K562 (cell line): ENCODE results near the gene UPK3A. TPM values are rescaled to one million over a fixed set of nuclear protein-coding genes. Genes with fewer than 3 reads are reported as not detected.

Source experiments
- ATAC-seq: fragments of 200-7000 bp; cut with Tn5 transposase; 3 replicates; pipeline ENCODE4 v1.9.1; 2020; ENCODE audit warnings: moderate library complexity
- BruUV-seq: library from RNA; stranded (reverse); fragments of 400-500 nt; replicated peaks from 2 replicates; lab custom pipeline; 2021; lab: Mats Ljungman, UMichigan
- CTCF ChIA-PET: fragments of 300-600 bp; formaldehyde crosslinking; extraction: SDS; loops from one replicate; lab custom pipeline; 2021; ENCODE audit warnings: low intra/inter-chr PET ratio; lab: Yijun Ruan, JAX
- POLR2A ChIA-PET: fragments of 300-600, 350-650 bp; sonication (Branson Sonifier 250); formaldehyde crosslinking; extraction: SDS; loops from one replicate; lab custom pipeline; 2021; ENCODE audit warnings: antibody characterized with exemption, inconsistent platforms; lab: Yijun Ruan, JAX
- DNase-seq, 4 experiments: peaks; one replicate each; pipeline versions ENCODE4 v3.0.0 to v3.0.0-alpha.2; 2011 to 2018; ENCODE audit warnings: low spot score in 3 of 4, mixed read lengths in 3 of 4; ENCODE audit errors: extremely low read depth in 1 of 4
- FAIRE-seq: peaks from 2 replicates; lab custom pipeline; 2011; peaks lifted over from hg19 to GRCh38; lab: Jason Lieb, UNC
- H2AFZ ChIP-seq: 2 replicates; pipeline ENCODE4 v1.6.0; 2011; ENCODE audit warnings: low read depth, low read length, control low read depth, inconsistent platforms
- H3K27ac ChIP-seq: fragments of 200-600 bp; 3 replicates; pipeline ENCODE4 v1.8.0; 2011; ENCODE audit warnings: low read depth, mild to moderate bottlenecking, control low read depth, inconsistent platforms, low read length, moderate library complexity, mixed read lengths; ENCODE audit errors: extremely low read depth
- H3K27me3 ChIP-seq, 2 experiments: fragments of 300-600 bp in 1 of 2; 2 replicates in 1 of 2; 3 replicates in 1 of 2; pipeline versions ENCODE4 v1.6.0 to v1.8.0; 2011; ENCODE audit warnings: inconsistent platforms in 2 of 2, low read length in 2 of 2, mild to moderate bottlenecking in 1 of 2, mixed read lengths in 1 of 2, moderate library complexity in 1 of 2; ENCODE audit not compliant: control insufficient read depth in 2 of 2, insufficient read depth in 2 of 2
- H3K36me3 ChIP-seq: fragments of 300-600 bp; 3 replicates; pipeline ENCODE4 v1.8.0; 2011; ENCODE audit warnings: mild to moderate bottlenecking, low read length, inconsistent platforms; ENCODE audit not compliant: control insufficient read depth, insufficient read depth
- H3K4me1 ChIP-seq, 2 experiments: fragments of 200-600 bp in 1 of 2; replicated peaks in 1 of 2; 2 replicates in 1 of 2; 3 replicates in 1 of 2; pipeline versions ENCODE4 v1.5.1 to v1.8.0; 2011; ENCODE audit warnings: inconsistent platforms in 2 of 2, low read length in 2 of 2, mild to moderate bottlenecking in 1 of 2, mixed read lengths in 1 of 2, moderate library complexity in 1 of 2; ENCODE audit not compliant: control insufficient read depth in 2 of 2, insufficient read depth in 2 of 2
- H3K4me2 ChIP-seq: 2 replicates; pipeline ENCODE4 v1.6.1; 2011; ENCODE audit warnings: low read length, control low read depth, inconsistent platforms, mixed read lengths; ENCODE audit not compliant: insufficient read depth
- H3K4me3 ChIP-seq: fragments of 200-600 bp; sonication (generic), shearing (Covaris generic); 2 replicates; pipeline ENCODE4 v1.5.1; 2016; ENCODE audit warnings: control low read depth, inconsistent platforms
- H3K79me2 ChIP-seq: fragments of 200-600 bp; 3 replicates; pipeline ENCODE4 v1.8.0; 2011; ENCODE audit warnings: low read length, inconsistent platforms; ENCODE audit not compliant: control insufficient read depth, insufficient read depth
- H3K9ac ChIP-seq, 2 experiments: 2 replicates each; pipeline versions ENCODE4 v1.6.0 to v1.6.1; 2011; ENCODE audit warnings: low read depth in 2 of 2, low read length in 2 of 2, control low read depth in 1 of 2, inconsistent platforms in 1 of 2, mild to moderate bottlenecking in 1 of 2, mixed read lengths in 1 of 2; ENCODE audit not compliant: insufficient read depth in 1 of 2
- H3K9me1 ChIP-seq: one replicate; pipeline ENCODE4 v1.6.0; 2011; ENCODE audit warnings: inconsistent platforms, mild to moderate bottlenecking, low read length, moderate library complexity; ENCODE audit not compliant: control insufficient read depth, insufficient read depth
- H3K9me3 ChIP-seq: replicated peaks from 2 replicates; pipeline ENCODE4 v1.5.1; 2011; ENCODE audit warnings: low read depth, low read length, inconsistent platforms; ENCODE audit not compliant: control insufficient read depth, insufficient read depth
- H4K20me1 ChIP-seq: replicated peaks from 2 replicates; pipeline ENCODE4 v1.6.1; 2011; ENCODE audit warnings: low read length, inconsistent platforms, mixed read lengths; ENCODE audit not compliant: control insufficient read depth, insufficient read depth
- DDX20 ChIP-seq: fragments of 450-650 bp; IDR thresholded peaks from 2 replicates; pipeline ENCODE4 v1.6.1; 2016; ENCODE audit warnings: missing genetic modification characterization, low read depth, mild to moderate bottlenecking, missing compliant biosample characterization, moderate library complexity
- E2F3 ChIP-seq: fragments of 250-450 bp; sonication (Bioruptor Pico); IDR thresholded peaks from 2 replicates; pipeline ENCODE4 v1.4.0; 2020; ENCODE audit warnings: mild to moderate bottlenecking
- HMG20B ChIP-seq: fragments of 250-450 bp; sonication (Bioruptor Pico); IDR thresholded peaks from 2 replicates; pipeline ENCODE4 v1.5.0; 2021; ENCODE audit warnings: mild to moderate bottlenecking
- NFATC3 ChIP-seq: fragments of 450-650 bp; IDR thresholded peaks from 2 replicates; pipeline ENCODE4 v1.6.1; 2017; ENCODE audit warnings: mild to moderate bottlenecking
- TAF15 ChIP-seq: fragments of 200-400 bp; formaldehyde crosslinking; IDR thresholded peaks from 2 replicates; pipeline ENCODE4 v1.6.1; 2017; ENCODE audit warnings: mild to moderate bottlenecking, low read depth, low read length, moderate library complexity
- TBL1XR1 ChIP-seq, 2 experiments: IDR thresholded peaks; 2 replicates each; pipeline ENCODE4 v1.6.1; 2012; ENCODE audit warnings: improper control_type of control experiment in 2 of 2, low read length in 2 of 2, mild to moderate bottlenecking in 1 of 2
- XRCC5 ChIP-seq: fragments of 200-400 bp; formaldehyde crosslinking; IDR thresholded peaks from 2 replicates; pipeline ENCODE4 v1.6.1; 2017; ENCODE audit warnings: low read depth, mild to moderate bottlenecking, low read length
- ZNF175 ChIP-seq: fragments of 200-800 bp; sonication (Bioruptor generic); IDR thresholded peaks from 2 replicates; pipeline ENCODE4 v1.6.1; 2016; ENCODE audit warnings: low read depth, mild to moderate bottlenecking, missing genetic modification characterization, missing compliant biosample characterization
- ZNF589 ChIP-seq: fragments of 200-800 bp; sonication (Bioruptor generic); IDR thresholded peaks from 2 replicates; pipeline ENCODE4 v1.6.1; 2016; ENCODE audit warnings: low read depth, missing genetic modification characterization, missing compliant biosample characterization
- WGBS: fragments of 100-300 bp; shearing (Covaris generic); methylation state at CpG from one replicate; pipeline ENCODE4 v1.1.6; 2016; ENCODE audit warnings: low coverage, mixed read lengths; ENCODE audit not compliant: insufficient coverage; ENCODE audit errors: missing lambda C conversion rate; 5-methylcytosine and 5-hydroxymethylcytosine counted together
- in situ Hi-C: fragments of 300-500 bp; cut with MboI; formaldehyde crosslinking; loops from 4 replicates; pipeline ENCODE4 v1.15.0; 2018; ENCODE audit warnings: inconsistent platforms, mixed read lengths
- intact Hi-C: fragments of 100-400 bp; cut with micrococcal nuclease; formaldehyde crosslinking; loops from 2 replicates; pipeline ENCODE4 v1.14.2; 2022
- polyA plus RNA-seq, 8 experiments: library from polyadenylated mRNA; depleted of rRNA in 4 of 8; stranded (reverse) in 5 of 8; unstranded in 3 of 8; fragments of >200 nt; fragmentation: Nextera tagmentation in 2 of 8; fragmentation: Illumina TruSeq in 1 of 8; extraction: Ambion mirVana in 2 of 8; extraction: Trizol in 1 of 8; gene quantifications; 2 replicates each; pipeline versions ENCODE4 v1.2.1 to v1.2.3, GENCODE V29; 2011 to 2014; ENCODE audit warnings: inconsistent platforms in 1 of 8, missing spikeins in 1 of 8
- total RNA-seq, 7 experiments: library from RNA; depleted of rRNA in 6 of 7; stranded (reverse); fragments of >200 nt in 6 of 7; fragmentation: Illumina TruSeq in 2 of 7; extraction: Trizol in 2 of 7; gene quantifications; 2 replicates each; pipeline versions ENCODE4 v1.2.1 to v1.2.3, GENCODE V29; 2011 to 2021; ENCODE audit warnings: low replicate concordance in 1 of 7
- TF ChIP-seq, protein P1 (sequence below), 2 experiments: fragments of 450-650 bp; IDR thresholded peaks; 2 replicates each; pipeline ENCODE4 v1.6.1; 2018; ENCODE audit warnings: mild to moderate bottlenecking in 2 of 2, low read depth in 1 of 2; ENCODE audit not compliant: partially characterized antibody in 2 of 2
- TF ChIP-seq, protein P2 (sequence below), 2 experiments: IDR thresholded peaks in 1 of 2; conservative IDR thresholded peaks in 1 of 2; 2 replicates each; pipeline ENCODE4 v1.6.1; 2016; ENCODE audit warnings: low read depth in 2 of 2, mild to moderate bottlenecking in 1 of 2, missing compliant biosample characterization in 1 of 2, missing genetic modification characterization in 1 of 2, moderate library complexity in 1 of 2

Gene UPK3A
- total and polyA plus RNA-seq, 9 of the 15 experiments (the other 6 are each of a cell fraction or from before 2014, with no cell fraction given): not detected

DNA sequence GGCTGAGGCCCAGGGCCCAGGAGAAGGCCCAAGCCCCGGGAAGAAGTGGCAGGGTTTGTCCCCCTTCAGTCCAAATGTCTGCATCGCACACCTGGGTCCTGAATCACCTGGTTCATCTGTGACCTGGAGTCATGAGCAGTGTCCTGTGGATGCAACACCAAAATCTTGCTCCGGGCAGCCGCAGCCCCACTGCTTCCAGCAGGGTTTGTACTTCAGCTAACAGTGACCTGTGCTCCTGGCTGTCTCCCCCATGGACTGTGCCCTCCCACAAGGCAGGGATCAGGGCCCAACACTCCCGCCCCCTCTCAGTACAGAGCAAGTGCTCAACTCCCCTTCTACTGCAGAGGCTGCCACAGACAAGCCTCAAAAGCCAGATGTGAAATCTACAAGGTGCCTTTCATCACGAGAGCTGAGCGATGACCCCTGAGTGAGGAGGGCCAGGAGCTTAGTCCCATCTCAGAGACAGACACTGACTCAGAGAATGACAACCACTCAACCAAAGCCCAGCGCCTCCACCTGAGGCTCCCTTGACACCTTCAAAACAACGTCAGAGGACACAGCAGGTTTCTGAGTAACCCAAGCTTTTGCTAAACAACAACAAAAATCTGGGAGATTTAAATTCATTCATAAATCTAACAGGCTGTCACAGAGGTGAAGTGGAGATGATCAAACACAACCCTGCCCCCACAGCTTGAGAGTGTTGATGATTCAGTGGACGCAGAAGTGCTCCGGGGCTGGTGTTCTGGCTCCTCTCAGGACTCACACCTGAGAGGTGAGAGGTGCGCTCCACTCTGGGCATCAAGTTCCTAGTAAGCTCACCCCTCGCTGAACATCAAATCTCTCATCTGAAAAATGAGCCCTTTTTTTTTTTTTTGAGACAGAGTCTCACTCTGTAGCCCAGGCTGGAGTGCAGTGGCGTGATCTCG lies 47.4 kb upstream of the UPK3A start:
- no peak for DNase-seq
- no peaks in the 10 kb centered on the region for H3K9me3 ChIP-seq
- 67% methylated on average over 10 of the region's 15 CpGs for WGBS
- ATAC-seq: no peak
- H3K36me3 ChIP-seq: no peaks in the 10 kb centered on the region
- no peaks in the 10 kb centered on the region for H3K79me2 ChIP-seq
- ChIA-PET CTCF (no interaction called here), POLR2A (interaction anchor here (0.9 kb wide), 1 partner anchor 20 kb away, joined by 3 read pairs; no protein-coding TSS in a partner anchor)
- in situ Hi-C loops (loop anchor here (25.0 kb wide), 1 partner anchor 425 kb away; no protein-coding TSS in a partner anchor), intact Hi-C loops (no loop called here)
- H3K4me2 ChIP-seq: no peak overlapping the region
- H3K9ac ChIP-seq: no peak overlapping the region; a peak in 1 of 4 replicates
- H2AFZ ChIP-seq: no peak overlapping the region
- FAIRE-seq: no peak
- no peak overlapping the region for H3K4me3 ChIP-seq
- BruUV-seq: TSS peak; percentile 13
- H3K27me3 ChIP-seq: no peaks in the 10 kb centered on the region
- no peaks in the 10 kb centered on the region for H4K20me1 ChIP-seq
- no peak overlapping the region for H3K27ac ChIP-seq
- H3K4me1 ChIP-seq: peaks cover 0 to 17% of the 10 kb centered on the region in 2 experiments; a peak in 3 of 5 replicates
- no peaks in the 10 kb centered on the region for H3K9me1 ChIP-seq
- TF ChIP-seq NFATC3 (no peak), TBL1XR1 (IDR thresholded peaks at IDR 0.05; ENCODE audit: low read length in 2 of 2) (no peak), ZNF589 (CRISPR knock-in tag) (no peak), DDX20 (tag) (no peak), HMG20B (CRISPR knock-in tag) (no peak), ZNF175 (CRISPR knock-in tag) (no peak), XRCC5 (no peak), E2F3 (no peak), TAF15 (no peak)
- TF ChIP-seq, protein P1, sequence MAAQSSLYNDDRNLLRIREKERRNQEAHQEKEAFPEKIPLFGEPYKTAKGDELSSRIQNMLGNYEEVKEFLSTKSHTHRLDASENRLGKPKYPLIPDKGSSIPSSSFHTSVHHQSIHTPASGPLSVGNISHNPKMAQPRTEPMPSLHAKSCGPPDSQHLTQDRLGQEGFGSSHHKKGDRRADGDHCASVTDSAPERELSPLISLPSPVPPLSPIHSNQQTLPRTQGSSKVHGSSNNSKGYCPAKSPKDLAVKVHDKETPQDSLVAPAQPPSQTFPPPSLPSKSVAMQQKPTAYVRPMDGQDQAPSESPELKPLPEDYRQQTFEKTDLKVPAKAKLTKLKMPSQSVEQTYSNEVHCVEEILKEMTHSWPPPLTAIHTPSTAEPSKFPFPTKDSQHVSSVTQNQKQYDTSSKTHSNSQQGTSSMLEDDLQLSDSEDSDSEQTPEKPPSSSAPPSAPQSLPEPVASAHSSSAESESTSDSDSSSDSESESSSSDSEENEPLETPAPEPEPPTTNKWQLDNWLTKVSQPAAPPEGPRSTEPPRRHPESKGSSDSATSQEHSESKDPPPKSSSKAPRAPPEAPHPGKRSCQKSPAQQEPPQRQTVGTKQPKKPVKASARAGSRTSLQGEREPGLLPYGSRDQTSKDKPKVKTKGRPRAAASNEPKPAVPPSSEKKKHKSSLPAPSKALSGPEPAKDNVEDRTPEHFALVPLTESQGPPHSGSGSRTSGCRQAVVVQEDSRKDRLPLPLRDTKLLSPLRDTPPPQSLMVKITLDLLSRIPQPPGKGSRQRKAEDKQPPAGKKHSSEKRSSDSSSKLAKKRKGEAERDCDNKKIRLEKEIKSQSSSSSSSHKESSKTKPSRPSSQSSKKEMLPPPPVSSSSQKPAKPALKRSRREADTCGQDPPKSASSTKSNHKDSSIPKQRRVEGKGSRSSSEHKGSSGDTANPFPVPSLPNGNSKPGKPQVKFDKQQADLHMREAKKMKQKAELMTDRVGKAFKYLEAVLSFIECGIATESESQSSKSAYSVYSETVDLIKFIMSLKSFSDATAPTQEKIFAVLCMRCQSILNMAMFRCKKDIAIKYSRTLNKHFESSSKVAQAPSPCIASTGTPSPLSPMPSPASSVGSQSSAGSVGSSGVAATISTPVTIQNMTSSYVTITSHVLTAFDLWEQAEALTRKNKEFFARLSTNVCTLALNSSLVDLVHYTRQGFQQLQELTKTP (IDR thresholded peaks at IDR 0.05; ENCODE audit: low read depth in 1 of 2, partially characterized antibody in 2 of 2): no peak
- TF ChIP-seq, protein P2, sequence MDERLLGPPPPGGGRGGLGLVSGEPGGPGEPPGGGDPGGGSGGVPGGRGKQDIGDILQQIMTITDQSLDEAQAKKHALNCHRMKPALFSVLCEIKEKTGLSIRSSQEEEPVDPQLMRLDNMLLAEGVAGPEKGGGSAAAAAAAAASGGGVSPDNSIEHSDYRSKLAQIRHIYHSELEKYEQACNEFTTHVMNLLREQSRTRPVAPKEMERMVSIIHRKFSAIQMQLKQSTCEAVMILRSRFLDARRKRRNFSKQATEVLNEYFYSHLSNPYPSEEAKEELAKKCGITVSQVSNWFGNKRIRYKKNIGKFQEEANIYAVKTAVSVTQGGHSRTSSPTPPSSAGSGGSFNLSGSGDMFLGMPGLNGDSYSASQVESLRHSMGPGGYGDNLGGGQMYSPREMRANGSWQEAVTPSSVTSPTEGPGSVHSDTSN (CRISPR knock-in tag; IDR thresholded peaks at IDR 0.05; ENCODE audit: low read depth): no peak
- TF ChIP-seq, protein P2 (tag; conservative IDR thresholded peaks at IDR 0.05; ENCODE audit: low read depth): no peak
